HG03097 (cell line): ENCODE results near the gene FAM174B.

Source experiments
- ATAC-seq: cut with Tn5 transposase; IDR thresholded peaks from one replicate; pipeline ENCODE4 v1.9.1; 2021; ENCODE audit not compliant: unreplicated experiment, low FRiP score

Gene FAM174B

DNA sequence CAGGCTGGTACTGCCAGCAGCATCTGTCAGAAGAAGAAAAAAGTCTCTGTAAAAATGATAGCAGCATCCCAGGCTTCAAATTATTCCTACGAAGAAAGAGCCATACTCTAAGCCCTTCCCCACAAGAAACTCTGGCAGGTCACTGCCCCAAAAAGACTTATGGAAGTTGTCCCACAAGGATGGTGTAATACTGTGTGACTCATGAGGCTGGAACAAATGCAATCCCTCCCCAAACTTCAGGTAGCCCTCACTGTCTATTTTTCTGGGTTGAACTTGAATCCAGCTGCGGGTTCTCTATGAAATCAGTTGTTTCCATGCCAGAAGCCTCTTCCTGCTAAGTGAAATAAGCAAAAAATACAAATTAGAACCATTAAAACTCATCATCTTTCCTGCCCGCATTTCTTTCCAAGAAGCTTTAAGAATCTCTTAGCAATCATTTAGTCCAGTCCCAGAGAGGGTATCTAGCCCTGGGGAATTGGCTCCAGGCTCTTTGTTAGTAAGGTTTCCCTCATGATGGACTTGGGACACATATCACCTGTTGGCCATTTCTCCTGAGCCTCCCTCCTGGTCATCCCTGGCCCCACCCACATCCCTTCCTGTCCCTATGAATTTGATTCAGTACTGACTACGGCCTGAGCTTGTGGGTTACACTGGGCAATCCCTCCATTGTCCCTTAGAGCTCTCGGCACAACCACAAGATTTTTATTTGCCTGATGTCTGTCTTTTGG lies 51.7 kb downstream of the FAM174B start:
- ATAC-seq = no peak

DNA sequence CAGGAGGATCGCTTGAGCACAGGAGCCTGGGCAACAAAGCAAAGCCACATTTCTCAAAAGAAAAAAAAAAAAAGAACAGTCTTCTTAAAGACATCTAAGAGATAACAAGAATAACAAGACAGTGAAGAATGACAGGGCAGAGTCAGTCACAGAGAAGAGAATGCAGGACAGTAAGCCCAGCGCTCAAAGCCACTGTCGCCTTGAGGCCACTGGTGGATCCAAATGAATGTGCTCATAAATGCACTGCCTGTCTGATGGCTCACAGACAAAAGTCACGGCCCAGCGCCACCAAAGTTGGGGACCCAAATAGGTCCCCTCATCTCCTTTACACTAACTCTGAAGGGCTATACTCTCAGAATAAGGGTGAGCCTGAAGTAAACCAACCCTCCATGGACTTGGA lies 52.3 kb downstream of the FAM174B start:
- ATAC-seq = no peak

DNA sequence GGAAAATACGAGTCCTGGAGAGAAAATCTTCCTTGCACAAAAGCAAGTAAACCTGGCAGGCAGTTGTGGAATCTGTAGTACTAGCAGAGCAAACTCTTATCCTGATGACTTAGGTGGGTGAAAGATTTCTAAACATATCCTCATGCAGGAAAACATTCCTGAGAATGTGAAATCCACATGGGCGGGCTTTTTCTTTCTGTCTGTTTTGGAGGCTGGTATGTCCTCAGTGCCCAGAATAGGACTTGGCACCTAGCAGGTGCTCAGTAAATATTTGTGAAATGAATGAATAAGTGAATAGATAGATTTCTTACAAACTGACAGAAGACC lies 53.3 kb downstream of the FAM174B start:
- no peak for ATAC-seq

GRCh38 chr15:92601592-92602266 lies 53.8 kb downstream of the FAM174B start:
- ATAC-seq = no peak

DNA sequence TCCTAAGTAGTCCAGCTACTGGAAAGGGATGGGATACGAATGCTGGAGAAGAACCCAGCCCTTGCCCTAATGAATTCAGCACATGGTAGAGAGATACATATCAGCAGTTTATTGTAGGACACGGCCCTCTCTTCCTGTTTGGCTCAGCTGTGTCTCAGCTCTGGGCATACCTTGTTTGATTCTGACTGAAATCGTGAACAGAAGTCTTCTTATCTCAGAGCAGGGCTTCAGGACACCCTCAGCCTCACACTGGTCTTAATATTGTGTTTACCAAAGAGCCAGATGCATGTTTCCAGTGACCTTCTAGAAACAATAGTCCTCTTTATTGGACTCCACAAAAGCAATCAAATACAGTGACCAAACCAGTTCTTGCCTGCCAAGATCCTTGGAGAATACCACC lies 54.7 kb downstream of the FAM174B start:
- ATAC-seq = no peak

DNA sequence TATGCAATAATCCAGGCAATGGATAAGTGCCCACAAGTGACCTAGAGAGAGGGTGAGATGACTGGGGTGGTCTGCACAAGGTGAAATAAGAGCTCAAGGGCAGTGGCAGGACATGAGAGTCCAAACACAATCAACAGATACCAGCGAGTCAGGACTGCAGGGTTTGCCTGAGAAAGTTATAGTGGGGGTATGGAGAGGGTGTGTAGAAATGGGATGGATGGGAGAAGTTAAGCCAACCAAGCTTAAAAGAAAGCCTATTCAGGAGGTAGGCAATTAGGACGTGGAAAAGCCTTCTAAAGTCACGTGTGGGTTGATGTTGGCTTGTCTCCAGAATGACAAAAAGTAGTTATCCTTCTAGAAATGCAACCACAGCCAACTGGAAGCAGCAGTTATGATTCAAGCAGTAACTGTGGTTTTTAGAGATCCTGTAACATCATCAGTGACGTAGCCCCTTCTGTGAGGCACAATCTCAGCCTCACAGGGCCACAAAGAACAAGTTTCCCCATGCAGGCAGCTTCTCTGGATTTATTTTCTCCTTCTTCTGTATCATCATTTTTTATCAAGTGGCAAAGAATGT lies 56.1 kb downstream of the FAM174B start:
- ATAC-seq = no peak

DNA sequence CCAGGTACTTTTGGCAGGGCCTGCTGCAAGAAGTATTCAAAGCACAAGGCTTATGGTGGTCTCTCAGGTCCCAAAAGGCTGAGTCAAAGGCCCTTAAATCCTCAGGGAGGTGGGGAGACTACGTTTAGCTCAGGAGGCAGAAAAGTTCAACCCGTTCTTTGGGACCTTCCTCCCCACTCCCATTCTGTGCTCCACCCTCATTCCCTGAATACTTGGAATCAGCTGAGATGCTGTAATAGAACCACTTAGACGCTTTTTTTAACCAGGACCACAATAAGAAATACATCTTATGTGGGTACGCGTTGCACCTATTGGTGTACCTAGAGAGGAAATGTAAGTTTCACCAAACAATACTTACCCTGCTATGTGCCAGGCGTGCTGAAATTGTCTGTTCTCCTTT lies 58.0 kb downstream of the FAM174B start:
- no peak for ATAC-seq

DNA sequence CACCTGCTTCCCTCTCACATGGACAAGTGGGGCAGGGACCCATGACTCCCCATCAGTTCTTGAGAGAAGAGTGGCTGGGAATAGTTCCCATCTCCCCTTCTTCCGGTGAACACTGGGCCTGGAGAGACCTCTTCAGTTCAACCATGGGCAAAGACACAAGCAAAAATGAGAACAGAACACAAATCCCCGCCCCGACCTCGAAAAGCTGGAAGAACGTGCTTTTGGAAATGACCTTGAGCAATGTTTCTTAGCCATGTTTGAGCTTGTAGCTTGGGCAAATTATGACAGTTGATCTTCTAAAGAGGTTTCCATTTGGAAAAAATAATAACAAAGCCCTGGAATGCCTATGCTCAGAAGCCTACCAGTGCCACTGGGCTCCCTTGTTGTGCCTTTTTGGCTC lies 59.0 kb downstream of the FAM174B start:
- ATAC-seq = no peak

DNA sequence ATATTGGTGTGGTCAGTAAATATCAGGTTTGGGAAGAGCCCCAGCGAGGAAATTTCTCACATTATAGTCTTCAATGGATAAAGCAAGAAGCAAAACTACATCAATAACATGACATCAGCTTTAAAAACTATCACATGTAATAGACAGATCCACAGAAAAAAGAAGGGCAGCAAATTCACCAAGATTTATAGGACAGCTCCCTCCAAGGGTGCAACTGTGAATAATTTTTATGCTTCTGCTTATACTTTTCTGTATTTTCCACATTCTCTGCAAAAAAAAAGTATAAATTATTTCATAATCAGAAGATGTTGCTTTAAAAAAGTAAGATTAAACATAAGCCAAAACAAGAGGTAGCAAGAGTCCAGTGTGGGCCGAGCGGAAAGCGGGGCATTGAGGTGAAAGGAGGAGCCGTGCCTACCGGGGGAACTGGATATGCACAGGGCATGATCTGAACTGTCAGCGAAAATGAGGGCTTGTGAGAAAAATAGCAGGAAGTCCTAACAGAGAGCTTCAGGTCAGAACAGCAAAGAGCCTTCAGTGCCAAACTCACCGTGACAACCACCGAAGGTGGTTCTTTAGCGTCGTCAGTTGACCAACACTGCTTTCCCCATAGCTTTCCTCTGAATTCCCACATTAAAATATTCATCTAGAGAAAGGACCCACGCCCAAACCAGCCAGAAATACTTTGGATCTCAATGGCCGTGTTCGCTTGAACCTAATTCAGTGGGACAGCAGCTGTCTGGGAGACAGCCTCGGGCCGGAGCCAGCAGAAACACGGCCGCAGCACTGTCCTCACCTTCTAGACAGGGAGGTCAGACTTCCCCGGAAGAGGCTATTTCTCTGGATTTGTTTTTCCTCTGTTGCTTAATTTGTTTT lies 59.8 kb downstream of the FAM174B start:
- ATAC-seq = no peak

- no peak for ATAC-seq
Observed at GRCh38 chr15:92591275-92591674, 64.3 kb downstream of the FAM174B start.

- ATAC-seq = no peak
Observed at GRCh38 chr15:92586966-92587365, 68.6 kb downstream of the FAM174B start.

DNA sequence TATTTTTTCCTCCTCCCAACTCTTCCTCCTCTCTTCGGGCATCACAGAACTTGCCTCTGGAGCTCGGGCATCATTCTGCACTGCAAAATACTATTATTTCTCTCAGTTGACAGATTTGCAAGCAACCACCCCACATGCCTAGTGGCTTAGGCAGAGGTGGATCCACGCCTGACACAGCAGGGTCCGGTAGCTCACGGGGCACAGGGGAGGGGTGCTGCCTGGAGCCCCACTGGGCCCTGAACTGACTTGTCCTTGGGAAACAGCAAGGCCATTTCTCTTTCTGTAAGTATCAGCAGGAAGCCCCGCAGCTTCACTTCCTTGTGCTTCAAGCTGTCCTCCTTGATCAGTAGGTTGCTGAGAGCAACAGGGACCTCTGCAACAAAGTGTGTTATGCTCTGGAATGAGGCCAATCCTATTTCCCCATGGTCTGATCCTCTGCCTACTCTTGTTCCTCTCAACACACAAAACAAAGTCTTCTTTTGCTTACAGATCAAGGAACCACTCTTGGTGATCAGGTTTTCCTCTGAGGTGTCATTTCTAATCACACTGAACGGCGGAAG lies 69.1 kb downstream of the FAM174B start:
- no peak for ATAC-seq

GRCh38 chr15:92584105-92584504 lies 71.5 kb downstream of the FAM174B start:
- no peak for ATAC-seq

DNA sequence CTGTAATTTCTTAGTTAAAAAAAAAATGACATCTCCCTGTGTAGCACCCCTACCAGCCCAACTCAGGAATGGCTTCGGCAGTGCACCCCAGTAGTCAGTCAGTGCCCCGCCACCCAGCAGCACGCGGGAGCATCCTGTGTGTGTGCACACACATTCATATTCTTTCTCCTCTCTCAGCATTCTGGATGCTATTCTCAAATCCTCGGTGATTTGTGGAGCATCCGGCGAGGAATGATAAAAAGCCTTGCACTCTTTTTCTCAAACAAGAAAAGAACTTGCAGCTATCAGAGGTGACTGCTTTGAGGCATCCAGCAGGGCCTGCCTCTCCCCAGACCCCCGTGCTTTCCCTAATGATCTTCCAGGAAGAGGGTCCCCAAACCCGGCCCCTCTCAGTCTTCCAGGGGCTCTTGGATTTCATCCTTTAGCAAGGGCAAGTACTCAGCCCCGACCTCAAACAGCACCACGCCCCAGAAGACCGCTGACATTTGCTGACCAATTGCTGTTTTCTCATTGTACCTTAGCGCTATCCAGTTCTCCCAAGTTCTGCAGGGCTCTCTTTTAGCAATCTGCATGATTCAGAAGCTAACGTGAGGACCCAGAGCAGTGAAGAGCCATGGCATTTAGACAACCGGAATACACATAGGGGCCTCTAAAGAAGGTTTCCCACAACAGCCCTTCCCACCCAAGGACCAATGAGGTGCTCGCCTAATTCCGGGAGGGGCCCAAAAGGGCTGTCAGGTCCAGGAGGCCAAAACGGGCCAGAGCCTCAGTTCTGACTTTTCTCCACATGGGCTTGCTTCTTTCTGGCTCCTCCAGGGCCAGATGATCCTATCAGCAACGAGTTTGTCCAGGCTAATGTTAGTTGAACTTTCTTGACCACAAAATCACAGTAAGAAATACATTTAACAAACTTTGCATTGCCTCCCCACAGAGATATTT lies 72.2 kb downstream of the FAM174B start:
- no peak for ATAC-seq

DNA sequence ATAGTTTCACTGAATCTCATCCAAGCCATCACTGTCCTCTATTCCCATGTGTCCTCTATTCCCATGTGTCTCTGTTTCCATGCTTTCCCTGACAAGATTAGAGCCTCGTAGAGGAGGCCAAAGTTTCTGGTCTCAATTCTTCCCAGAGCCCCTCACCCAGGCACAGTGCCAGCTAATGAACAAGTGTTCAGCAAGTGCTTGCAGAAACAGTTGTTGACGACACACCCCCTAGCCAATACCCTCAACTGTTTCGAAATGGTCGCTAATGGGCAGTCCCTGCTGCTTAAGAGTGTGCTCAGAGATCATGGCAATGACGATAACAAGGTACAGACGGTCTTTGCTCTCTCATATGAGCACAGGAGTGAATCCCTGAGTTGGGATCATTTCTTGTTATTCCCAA lies 73.4 kb downstream of the FAM174B start:
- ATAC-seq = no peak

- no peak for ATAC-seq
Observed at GRCh38 chr15:92580933-92581445, 74.6 kb downstream of the FAM174B start.

GRCh38 chr15:92580521-92580920 lies 75.1 kb downstream of the FAM174B start:
- ATAC-seq = no peak

GRCh38 chr15:92579931-92580470 lies 75.6 kb downstream of the FAM174B start:
- ATAC-seq = no peak

DNA sequence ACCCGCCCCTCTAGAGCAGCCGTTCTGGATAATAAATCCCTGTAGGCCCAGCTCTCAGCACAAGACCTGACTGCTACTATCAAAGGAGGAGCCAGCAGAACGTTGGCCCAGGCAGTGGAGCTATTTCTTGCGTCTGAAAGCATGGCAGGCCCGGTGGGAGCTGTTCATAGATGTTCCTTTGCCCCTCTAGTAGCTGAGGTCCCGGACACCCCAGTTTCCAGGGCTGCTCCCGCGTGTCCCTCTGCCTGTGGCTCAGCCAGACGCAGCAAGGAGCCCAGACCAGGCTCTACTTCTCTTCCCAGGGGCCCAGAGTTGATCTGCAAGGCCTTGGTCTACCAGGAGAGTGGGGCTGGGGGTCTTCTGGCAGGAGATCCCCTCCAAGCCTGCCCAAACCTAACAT lies 76.1 kb downstream of the FAM174B start:
- ATAC-seq = no peak
